Measurements from ENCODE around the gene TASP1.

TASP1 gene

GRCh38 chr20:13474467-13474866, 164.3 kb downstream of the TASP1 start:
- no CpG with 5 or more reads among the region's 1 CpG for WGBS (ENCODE audit: extremely low coverage, insufficient coverage, insufficient read length)
- H2AK5ac ChIP-seq (ENCODE audit: low read length), result no peak overlapping the region
- no peaks in the 10 kb centered on the region for H3K4me1 ChIP-seq (ENCODE audit: control insufficient read depth in 1 of 2, insufficient read depth in 2 of 2, low read length in 2 of 2)
- no peak overlapping the region for H2BK12ac ChIP-seq (ENCODE audit: low read length)
- no peak overlapping the region for H3K23ac ChIP-seq (ENCODE audit: low read length)
- no peaks in the 10 kb centered on the region for H3K79me2 ChIP-seq (ENCODE audit: control insufficient read depth, insufficient read depth, low read length, poor library complexity)
- no peak overlapping the region for H3K18ac ChIP-seq (ENCODE audit: low read length)
- H3K27me3 ChIP-seq (ENCODE audit: insufficient read depth, low read length), result no peaks in the 10 kb centered on the region
- H4K8ac ChIP-seq (ENCODE audit: low read depth, low read length), result no peak overlapping the region
- no peaks in the 10 kb centered on the region for H3K9me3 ChIP-seq (ENCODE audit: insufficient read depth, low read depth, low read length)
- DNase-seq, result no peak
- H3K14ac ChIP-seq (ENCODE audit: low read length), result no peak overlapping the region
- H4K12ac ChIP-seq (ENCODE audit: low read depth, low read length), result no peak overlapping the region
- no peak overlapping the region for H3K4ac ChIP-seq (ENCODE audit: low read depth, low read length)
- no peaks in the 10 kb centered on the region for H3K36me3 ChIP-seq (ENCODE audit: control insufficient read depth in 1 of 2, insufficient read depth in 2 of 2, low read length in 2 of 2)
- H2AFZ ChIP-seq (ENCODE audit: insufficient read depth, low read length, poor library complexity), result no peak overlapping the region
- no peak overlapping the region for H3K9ac ChIP-seq (ENCODE audit: low read length)
- H3K4me3 ChIP-seq (ENCODE audit: low read depth, low read length), result no peak overlapping the region
- H3K4me2 ChIP-seq (ENCODE audit: low read length), result no peak overlapping the region
- H4K91ac ChIP-seq (ENCODE audit: low read depth, low read length), result no peak overlapping the region
- H3K79me1 ChIP-seq (ENCODE audit: low read length), result no peaks in the 10 kb centered on the region
- H2BK5ac ChIP-seq (ENCODE audit: low read depth, low read length, poor library complexity), result no peak overlapping the region
- H2BK120ac ChIP-seq (ENCODE audit: insufficient read depth, low read length, poor library complexity), result no peak overlapping the region
- no peak overlapping the region for H3K27ac ChIP-seq (ENCODE audit: low read depth, low read length)

GRCh38 chr20:13469262-13469661, 169.5 kb downstream of the TASP1 start:
- Histone ChIP-seq H3K4me2 (ENCODE audit: low read length) (no peak overlapping the region), H4K8ac (ENCODE audit: low read depth, low read length) (no peak overlapping the region), H3K4ac (ENCODE audit: low read depth, low read length) (no peak overlapping the region), H3K36me3 (ENCODE audit: control insufficient read depth in 1 of 2, insufficient read depth in 2 of 2, low read length in 2 of 2) (no peaks in the 10 kb centered on the region), H3K79me2 (ENCODE audit: control insufficient read depth, insufficient read depth, low read length, poor library complexity) (no peaks in the 10 kb centered on the region), H3K9ac (ENCODE audit: low read length) (no peak overlapping the region), H2BK12ac (ENCODE audit: low read length) (no peak overlapping the region), H2BK120ac (ENCODE audit: insufficient read depth, low read length, poor library complexity) (no peak overlapping the region), H3K14ac (ENCODE audit: low read length) (no peak overlapping the region), H3K23ac (ENCODE audit: low read length) (no peak overlapping the region), H3K9me3 (ENCODE audit: insufficient read depth, low read depth, low read length) (no peaks in the 10 kb centered on the region), H3K79me1 (ENCODE audit: low read length) (no peaks in the 10 kb centered on the region), H3K27ac (ENCODE audit: low read depth, low read length) (no peak overlapping the region), H3K4me1 (ENCODE audit: control insufficient read depth in 1 of 2, insufficient read depth in 2 of 2, low read length in 2 of 2) (no peaks in the 10 kb centered on the region), H2BK5ac (ENCODE audit: low read depth, low read length, poor library complexity) (no peak overlapping the region), H4K12ac (ENCODE audit: low read depth, low read length) (no peak overlapping the region), H2AFZ (ENCODE audit: insufficient read depth, low read length, poor library complexity) (no peak overlapping the region), H4K91ac (ENCODE audit: low read depth, low read length) (no peak overlapping the region), H3K4me3 (ENCODE audit: low read depth, low read length) (no peak overlapping the region), H3K18ac (ENCODE audit: low read length) (no peak overlapping the region), H2AK5ac (ENCODE audit: low read length) (no peak overlapping the region), H3K27me3 (ENCODE audit: insufficient read depth, low read length) (no peaks in the 10 kb centered on the region)
- DNase-seq, result no peak

GRCh38 chr20:13468166-13468565, 170.6 kb downstream of the TASP1 start:
- Histone ChIP-seq H2BK120ac (ENCODE audit: insufficient read depth, low read length, poor library complexity) (no peak overlapping the region), H3K27ac (ENCODE audit: low read depth, low read length) (no peak overlapping the region), H3K79me2 (ENCODE audit: control insufficient read depth, insufficient read depth, low read length, poor library complexity) (no peaks in the 10 kb centered on the region), H2BK5ac (ENCODE audit: low read depth, low read length, poor library complexity) (no peak overlapping the region), H2AFZ (ENCODE audit: insufficient read depth, low read length, poor library complexity) (no peak overlapping the region), H3K4me3 (ENCODE audit: low read depth, low read length) (no peak overlapping the region), H3K9me3 (ENCODE audit: insufficient read depth, low read depth, low read length) (no peaks in the 10 kb centered on the region), H3K18ac (ENCODE audit: low read length) (no peak overlapping the region), H3K23ac (ENCODE audit: low read length) (no peak overlapping the region), H3K4ac (ENCODE audit: low read depth, low read length) (no peak overlapping the region), H4K12ac (ENCODE audit: low read depth, low read length) (no peak overlapping the region), H3K27me3 (ENCODE audit: insufficient read depth, low read length) (no peaks in the 10 kb centered on the region), H4K8ac (ENCODE audit: low read depth, low read length) (no peak overlapping the region), H4K91ac (ENCODE audit: low read depth, low read length) (no peak overlapping the region), H3K14ac (ENCODE audit: low read length) (no peak overlapping the region), H2BK12ac (ENCODE audit: low read length) (no peak overlapping the region), H3K4me2 (ENCODE audit: low read length) (no peak overlapping the region), H3K4me1 (ENCODE audit: control insufficient read depth in 1 of 2, insufficient read depth in 2 of 2, low read length in 2 of 2) (no peaks in the 10 kb centered on the region), H3K36me3 (ENCODE audit: control insufficient read depth in 1 of 2, insufficient read depth in 2 of 2, low read length in 2 of 2) (no peaks in the 10 kb centered on the region), H2AK5ac (ENCODE audit: low read length) (no peak overlapping the region), H3K9ac (ENCODE audit: low read length) (no peak overlapping the region), H3K79me1 (ENCODE audit: low read length) (no peaks in the 10 kb centered on the region)
- no peak for DNase-seq

- Histone ChIP-seq H2AFZ (ENCODE audit: insufficient read depth, low read length, poor library complexity) (no peak overlapping the region), H4K12ac (ENCODE audit: low read depth, low read length) (no peak overlapping the region), H3K79me1 (ENCODE audit: low read length) (no peaks in the 10 kb centered on the region), H2BK5ac (ENCODE audit: low read depth, low read length, poor library complexity) (no peak overlapping the region), H3K14ac (ENCODE audit: low read length) (no peak overlapping the region), H3K27ac (ENCODE audit: low read depth, low read length) (no peak overlapping the region), H3K27me3 (ENCODE audit: insufficient read depth, low read length) (no peaks in the 10 kb centered on the region), H3K4me1 (ENCODE audit: control insufficient read depth in 1 of 2, insufficient read depth in 2 of 2, low read length in 2 of 2) (no peaks in the 10 kb centered on the region), H3K4ac (ENCODE audit: low read depth, low read length) (no peak overlapping the region), H3K23ac (ENCODE audit: low read length) (no peak overlapping the region), H2AK5ac (ENCODE audit: low read length) (no peak overlapping the region), H3K18ac (ENCODE audit: low read length) (no peak overlapping the region), H4K91ac (ENCODE audit: low read depth, low read length) (no peak overlapping the region), H3K4me2 (ENCODE audit: low read length) (no peak overlapping the region), H3K79me2 (ENCODE audit: control insufficient read depth, insufficient read depth, low read length, poor library complexity) (no peaks in the 10 kb centered on the region), H2BK12ac (ENCODE audit: low read length) (no peak overlapping the region), H3K36me3 (ENCODE audit: control insufficient read depth in 1 of 2, insufficient read depth in 2 of 2, low read length in 2 of 2) (no peaks in the 10 kb centered on the region), H4K8ac (ENCODE audit: low read depth, low read length) (no peak overlapping the region), H3K9me3 (ENCODE audit: insufficient read depth, low read depth, low read length) (no peaks in the 10 kb centered on the region), H3K4me3 (ENCODE audit: low read depth, low read length) (no peak overlapping the region), H2BK120ac (ENCODE audit: insufficient read depth, low read length, poor library complexity) (no peak overlapping the region), H3K9ac (ENCODE audit: low read length) (no peak overlapping the region)
- WGBS (ENCODE audit: extremely low coverage, insufficient coverage, insufficient read length), result no CpG with 5 or more reads among the region's 3 CpGs
- DNase-seq, result peak in 1 of 2 donors; percentile 14
Observed at GRCh38 chr20:13464702-13465101, 174.0 kb downstream of the TASP1 start.
